Stimulated activated CD8-positive, alpha-beta memory T cell treated with anti-CD3 and anti-CD28 coated beads, Interleukin-2, amount 100 ng/mL, for 1 hour (primary cell): ENCODE results near the gene CD8B.
"Not testable (repeated sequence)": the region's sequence is repeated elsewhere in the genome, so short reads cannot be mapped to it uniquely, and the experiment has no call there.

ENCODE experiments used
- DNase-seq, 2 donors: peaks; one replicate each; pipeline ENCODE4 v3.0.0-alpha.2; 2020; ENCODE audit warnings: low read depth in 2 of 2

CD8B gene

GRCh38 chr2:86861628-86862379 lies at the start of gene CD8B:
Gene CD8B, minus strand, starts transcription at chr2:86861886. Its CDS starts 21 bp downstream, at chr2:86861865.
- not testable (repeated sequence) for DNase-seq

DNA sequence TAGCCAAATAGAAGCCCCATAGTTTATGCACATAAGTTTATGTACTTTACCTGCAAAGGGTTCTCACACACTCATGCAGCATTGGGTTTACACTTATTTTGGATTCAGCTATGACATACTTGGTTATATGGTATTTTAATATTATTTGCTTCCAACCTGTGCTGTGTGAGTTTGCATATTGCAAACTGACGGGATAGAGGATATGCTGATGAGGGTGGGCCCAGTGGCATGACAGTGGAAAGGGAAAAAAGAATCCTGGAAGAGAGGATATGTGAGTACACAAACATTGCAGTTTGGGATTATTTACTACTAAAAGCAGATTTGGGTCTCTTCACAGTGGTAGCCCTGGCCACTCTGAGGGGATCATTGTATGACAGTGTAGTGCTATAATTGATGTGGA lies 44.2 kb upstream of the CD8B start:
- DNase-seq: not testable (repeated sequence)

GRCh38 chr2:86900687-86901086 lies 39.0 kb upstream of the CD8B start:
- DNase-seq: not testable (repeated sequence)

GRCh38 chr2:86886026-86886425 lies 24.3 kb upstream of the CD8B start:
- DNase-seq: not testable (repeated sequence)

GRCh38 chr2:86882865-86883264 lies 21.2 kb upstream of the CD8B start:
- not testable (repeated sequence) for DNase-seq

DNA sequence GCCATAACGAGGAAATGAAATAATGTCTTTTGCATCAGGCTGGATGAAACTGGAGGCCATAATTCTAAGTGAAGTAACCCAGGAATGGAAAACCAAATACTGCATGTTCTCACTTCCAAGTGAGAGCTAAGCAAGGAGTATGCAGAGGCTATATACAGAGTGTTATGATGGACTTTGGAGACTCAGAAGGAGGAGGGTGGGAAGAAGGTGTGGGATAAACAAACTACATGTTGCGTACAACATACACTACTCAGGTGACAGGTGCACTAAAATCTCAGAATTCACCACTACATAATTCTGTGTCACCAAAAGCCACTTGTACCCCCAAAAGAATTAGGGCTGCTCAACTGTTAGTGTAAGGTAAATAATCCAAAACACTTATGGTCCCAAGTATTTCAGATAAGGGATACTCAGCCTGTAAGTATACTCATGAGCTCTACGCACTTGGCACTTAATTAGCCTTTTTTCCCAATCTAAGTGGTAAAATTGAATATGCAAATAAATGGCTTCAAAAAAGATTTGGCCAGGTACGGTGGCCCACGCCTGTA lies 20.5 kb upstream of the CD8B start:
- not testable (repeated sequence) for DNase-seq

DNA sequence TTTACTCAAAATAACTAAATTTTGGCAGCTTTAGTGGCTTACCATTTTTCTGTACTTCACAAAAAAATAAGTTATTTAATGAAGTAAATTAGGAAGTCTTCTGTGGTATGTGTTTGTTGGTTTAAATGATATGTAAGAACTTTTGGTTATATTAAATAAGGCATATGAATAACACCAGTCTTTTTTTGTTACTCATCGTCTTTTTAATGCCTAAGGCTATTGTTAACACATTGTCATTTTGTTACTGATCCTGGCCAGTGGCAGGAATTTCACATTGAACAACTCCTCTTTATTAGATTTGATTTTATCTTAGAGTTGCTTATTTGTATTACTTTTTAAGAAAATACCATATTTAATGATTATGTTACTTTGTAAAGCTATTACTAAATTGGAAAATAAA lies 17.3 kb upstream of the CD8B start:
- not testable (repeated sequence) for DNase-seq

DNA sequence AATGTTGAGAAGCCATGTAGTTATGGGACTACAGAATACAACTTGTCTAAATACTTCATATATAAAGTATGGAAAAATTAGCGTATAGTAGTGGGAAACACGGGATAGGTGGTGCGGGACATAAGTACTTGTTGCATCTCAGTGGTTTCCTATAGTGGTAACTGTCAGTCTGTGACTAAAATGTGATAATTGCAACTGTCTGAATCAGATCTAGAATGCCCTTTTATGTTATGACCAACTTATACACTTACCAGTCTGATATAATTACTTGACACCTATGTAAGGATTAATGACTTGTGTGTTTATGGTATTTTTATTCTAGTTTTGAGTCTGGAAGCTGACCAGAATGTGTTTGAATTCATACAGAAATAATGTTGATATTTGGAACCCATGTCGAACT lies 9.3 kb upstream of the CD8B start:
- DNase-seq: not testable (repeated sequence)

DNA sequence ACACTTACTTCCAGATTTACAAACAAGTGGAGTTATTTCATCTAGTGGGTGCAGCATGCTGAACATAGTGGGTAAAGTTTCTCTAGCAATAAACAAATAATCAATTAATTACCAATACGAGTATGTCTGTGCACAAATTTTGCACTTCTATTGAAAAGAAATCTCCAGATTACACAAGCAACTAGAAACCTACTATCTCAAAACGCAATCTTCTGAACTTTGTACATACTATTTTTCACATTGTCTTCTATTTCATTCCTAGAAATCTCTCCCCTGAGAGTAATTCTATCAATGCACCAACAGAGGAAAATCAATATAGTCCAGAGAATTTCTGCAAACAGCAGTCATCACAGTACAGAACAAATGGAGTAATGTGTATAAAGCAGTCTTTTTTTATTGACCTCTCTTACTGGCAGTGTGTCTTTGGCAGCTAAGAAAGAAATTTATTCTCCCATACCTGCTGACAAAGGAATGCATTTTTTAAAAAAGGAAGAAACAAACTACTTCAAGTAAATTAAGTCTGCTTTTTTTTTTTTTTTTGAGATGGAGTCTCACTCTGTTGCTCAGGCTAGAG lies 7.3 kb upstream of the CD8B start:
- not testable (repeated sequence) for DNase-seq

DNA sequence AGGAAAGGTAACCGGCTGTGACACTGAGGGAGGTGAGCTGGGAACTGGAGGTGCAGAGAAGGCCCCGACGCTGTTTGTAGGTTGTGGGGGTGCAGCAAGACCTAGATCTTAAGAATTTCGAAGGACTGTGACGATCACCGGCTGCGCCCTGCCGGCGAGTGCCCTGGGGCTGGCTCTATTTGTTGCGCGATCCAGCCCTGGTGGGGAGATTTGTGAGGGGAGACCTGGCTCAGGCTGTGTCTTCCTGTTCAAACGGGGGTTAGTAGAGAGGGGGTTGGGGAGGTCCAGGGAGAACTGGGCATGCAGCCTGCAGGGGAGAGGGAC lies 656 bp upstream of the CD8B start:
- DNase-seq: not testable (repeated sequence)

GRCh38 chr2:86861175-86861574 lies 511 bp downstream of the CD8B start:
- DNase-seq: not testable (repeated sequence)

DNA sequence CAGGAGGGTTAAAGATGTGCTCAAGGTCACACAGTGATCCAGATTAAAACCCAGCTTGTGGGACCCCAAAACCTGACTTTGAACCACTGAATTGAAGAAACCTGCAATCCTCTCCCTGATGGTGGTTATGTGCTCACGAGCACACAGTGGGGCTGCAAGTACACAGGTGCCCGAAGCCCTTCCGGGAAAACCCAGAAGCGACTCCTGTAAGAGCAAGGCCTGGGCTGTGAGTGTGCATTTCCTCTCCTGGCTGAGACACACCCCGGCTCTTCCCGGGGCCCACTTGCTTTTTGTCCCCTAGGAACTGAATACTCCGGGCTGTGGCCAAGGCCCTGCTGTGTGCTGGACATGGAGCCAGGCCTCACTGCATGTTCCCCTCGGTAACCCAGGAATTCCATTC lies 1.1 kb downstream of the CD8B start:
- not testable (repeated sequence) for DNase-seq

DNA sequence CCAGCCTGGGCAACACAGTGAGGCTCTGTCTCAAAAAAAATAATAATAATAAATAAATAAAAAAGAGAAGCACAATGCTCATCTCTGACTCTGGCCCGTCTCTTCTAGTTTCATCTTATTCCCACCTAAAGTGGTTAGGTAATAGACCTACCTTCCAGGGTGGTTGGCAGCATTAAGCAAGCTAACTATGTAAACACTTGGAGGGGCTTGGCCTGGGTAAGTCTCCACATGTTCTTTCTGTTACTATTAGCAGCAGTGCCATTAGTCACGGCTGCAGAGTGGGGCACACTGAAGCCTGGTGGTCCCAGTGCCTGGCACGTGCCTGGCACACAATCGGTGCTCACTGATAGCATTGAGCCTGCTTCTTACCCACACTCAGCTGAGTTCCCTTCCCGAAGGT lies 4.0 kb downstream of the CD8B start:
- DNase-seq: not testable (repeated sequence)

DNA sequence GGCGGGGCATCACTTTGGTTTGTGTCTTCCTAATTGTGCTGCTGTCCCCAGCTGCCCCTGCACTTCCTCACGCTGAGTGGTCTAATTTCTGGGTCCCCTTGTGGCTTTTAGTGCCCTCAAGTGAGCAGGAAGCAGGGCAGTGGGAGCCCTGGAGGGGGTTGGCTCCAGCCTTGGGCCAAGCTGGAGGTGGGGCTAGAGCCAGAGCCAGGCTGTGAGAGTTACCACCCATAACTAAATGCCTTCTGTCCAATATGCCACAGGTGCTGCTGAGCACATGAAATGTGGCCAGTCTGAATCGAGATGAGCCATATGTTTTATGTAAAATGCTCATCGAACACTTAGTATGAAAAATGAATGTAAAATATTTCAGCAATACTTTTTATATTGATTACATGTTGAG lies 5.2 kb downstream of the CD8B start:
- not testable (repeated sequence) for DNase-seq

- not testable (repeated sequence) for DNase-seq
These were observed 5.7 kb downstream of the CD8B start for GRCh38 chr2:86855981-86856380.

GRCh38 chr2:86851581-86851980 lies 10.1 kb downstream of the CD8B start:
- DNase-seq: not testable (repeated sequence)

DNA sequence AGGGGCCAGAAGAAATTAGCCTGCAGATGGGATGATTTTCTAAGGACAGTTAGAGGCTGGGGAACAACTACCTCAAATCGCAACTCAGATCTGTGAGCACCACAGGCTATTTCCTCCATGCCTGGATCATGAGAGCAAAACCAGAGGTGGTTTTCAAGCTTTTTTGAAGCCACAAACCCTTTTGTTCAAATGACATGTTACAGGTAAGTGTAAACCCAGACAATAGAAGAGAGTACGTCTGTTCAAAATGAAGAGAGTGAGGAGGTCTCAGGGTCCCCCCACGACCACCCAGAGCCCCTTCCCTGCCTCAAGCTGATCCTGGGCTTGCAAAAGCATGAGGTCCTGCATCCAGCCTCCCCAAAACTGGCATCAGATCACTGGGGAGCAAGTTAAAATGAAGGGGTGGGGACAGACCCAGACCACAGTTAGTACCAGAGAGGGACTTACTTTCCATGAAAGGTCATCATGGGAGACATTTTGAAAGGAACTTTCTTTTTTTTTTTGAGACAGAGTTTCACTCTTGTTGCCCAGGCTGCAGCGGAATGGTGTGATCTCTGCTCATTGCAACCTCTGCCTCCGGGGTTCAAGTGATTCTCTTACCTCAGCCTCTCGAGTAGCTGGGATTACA lies 19.0 kb downstream of the CD8B start:
- not testable (repeated sequence) for DNase-seq

GRCh38 chr2:86841330-86841729 lies 20.4 kb downstream of the CD8B start:
- not testable (repeated sequence) for DNase-seq

DNA sequence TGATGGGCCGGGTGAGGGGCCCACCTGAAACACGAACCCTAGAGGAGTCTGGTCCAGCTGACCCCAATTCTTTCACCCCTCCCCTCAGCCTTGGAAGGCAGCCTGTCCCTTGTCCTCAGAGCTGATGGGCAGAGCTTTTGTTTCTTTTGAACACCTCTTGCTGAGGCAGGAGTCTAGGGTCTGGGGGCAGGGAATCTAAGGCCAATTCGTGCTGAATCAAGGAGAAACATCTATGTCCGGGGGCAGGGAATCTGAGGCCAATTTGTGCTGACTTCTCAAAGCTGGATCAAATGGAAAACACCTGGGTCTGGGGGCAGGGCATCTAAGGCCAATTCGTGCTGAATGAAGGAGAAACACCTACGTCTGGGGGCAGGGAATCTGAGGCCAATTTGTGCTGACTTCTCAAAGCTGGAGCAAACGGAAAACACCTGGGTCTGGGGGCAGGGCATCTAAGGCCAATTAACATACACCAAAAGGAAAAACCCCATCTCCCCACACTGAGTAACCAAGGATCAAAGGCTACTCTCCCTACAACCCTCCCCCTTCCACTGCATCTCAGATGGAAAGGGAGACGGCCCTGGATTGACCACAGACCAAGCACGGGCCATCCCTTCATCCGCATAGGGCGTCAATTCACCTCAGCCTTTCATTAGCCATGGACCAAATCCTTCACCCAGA lies 21.7 kb downstream of the CD8B start:
- not testable (repeated sequence) for DNase-seq

- DNase-seq: not testable (repeated sequence)
These were observed 22.2 kb downstream of the CD8B start for GRCh38 chr2:86839455-86839854.

GRCh38 chr2:86837714-86838113 lies 24.0 kb downstream of the CD8B start:
- DNase-seq: not testable (repeated sequence)
